Stimulated activated naive CD4-positive, alpha-beta T cell treated with Interleukin-2 at 50 U/mL for 16 hours (primary cell): ENCODE measurements around the gene OR13C5.
"Not testable (repeated sequence)": the region's sequence is repeated elsewhere in the genome, so short reads cannot be mapped to it uniquely, and the experiment has no call there.

Experiments used
- DNase-seq: peaks from one replicate; lab custom pipeline; 2025; lab: John Stamatoyannopoulos, UW

Gene OR13C5, protein sequence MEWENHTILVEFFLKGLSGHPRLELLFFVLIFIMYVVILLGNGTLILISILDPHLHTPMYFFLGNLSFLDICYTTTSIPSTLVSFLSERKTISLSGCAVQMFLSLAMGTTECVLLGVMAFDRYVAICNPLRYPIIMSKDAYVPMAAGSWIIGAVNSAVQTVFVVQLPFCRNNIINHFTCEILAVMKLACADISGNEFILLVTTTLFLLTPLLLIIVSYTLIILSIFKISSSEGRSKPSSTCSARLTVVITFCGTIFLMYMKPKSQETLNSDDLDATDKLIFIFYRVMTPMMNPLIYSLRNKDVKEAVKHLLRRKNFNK

GRCh38 chr9:104599313-104599712 lies at the start of gene OR13C5:
Gene OR13C5, minus strand, starts transcription at chr9:104599413. Its CDS starts 0 bp downstream, at chr9:104599413.
- not testable (repeated sequence) for DNase-seq

GRCh38 chr9:104635456-104635855 lies 36.2 kb upstream of the OR13C5 start:
- DNase-seq = no peak

DNA sequence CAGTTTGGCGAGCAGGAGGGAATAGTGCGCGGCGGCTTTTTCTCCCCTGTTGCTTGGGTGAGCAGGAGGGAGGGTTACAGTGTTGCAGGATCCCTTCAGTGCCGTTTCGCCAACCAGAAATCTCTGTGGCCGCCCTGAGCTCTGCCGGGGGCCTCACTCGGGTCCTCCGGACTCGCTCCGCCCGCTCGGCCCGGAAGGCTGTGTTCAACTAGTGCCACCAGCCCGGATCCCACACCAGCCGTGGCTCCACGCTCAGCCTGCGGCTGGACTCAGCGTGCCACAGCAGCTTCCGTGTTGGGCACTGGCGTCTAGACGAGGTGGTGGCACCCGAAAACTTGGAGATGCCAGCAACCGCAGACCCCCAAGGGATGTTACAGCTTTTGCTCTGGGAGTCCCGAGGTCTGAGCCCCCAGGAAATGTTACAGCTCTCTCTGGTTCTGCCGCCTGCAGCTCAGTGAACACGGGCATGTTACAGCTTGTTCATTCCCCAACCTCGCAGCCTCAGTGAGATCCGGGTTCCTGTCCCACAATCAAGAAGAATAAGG lies 34.8 kb upstream of the OR13C5 start:
- no peak for DNase-seq

- DNase-seq = not testable (repeated sequence)
These were observed 26.8 kb upstream of the OR13C5 start for GRCh38 chr9:104625964-104626363.

DNA sequence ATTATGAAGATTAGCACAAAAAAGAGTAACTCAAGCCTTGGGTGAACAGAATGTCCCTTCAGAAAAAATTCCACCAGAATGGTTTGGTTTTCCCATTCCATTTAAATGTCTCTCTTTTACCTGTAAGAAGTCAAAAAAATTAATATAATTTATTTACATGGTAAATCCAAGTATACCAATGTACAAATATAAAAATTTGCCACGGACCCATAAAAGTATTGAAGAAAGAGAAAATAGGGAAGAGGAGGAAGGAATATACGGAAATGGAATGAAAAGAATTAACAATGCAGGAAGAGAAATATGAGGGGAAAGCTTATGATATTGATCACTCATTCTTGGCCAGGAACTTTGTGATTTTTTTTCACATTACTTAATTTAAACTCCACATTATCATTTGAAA lies 18.9 kb upstream of the OR13C5 start, which contains the start of gene OR13C9:
OR13C9 (minus strand) TSS at position 101 of the 400 bp plus-strand sequence; CDS start at position 101, 0 bp downstream.
- DNase-seq = no peak

- DNase-seq = no peak
These were observed 18.2 kb upstream of the OR13C5 start for GRCh38 chr9:104617418-104617817.

- DNase-seq = no peak
These were observed 12.0 kb upstream of the OR13C5 start for GRCh38 chr9:104611213-104611612.

- DNase-seq = no peak
These were observed 9.1 kb upstream of the OR13C5 start for GRCh38 chr9:104608336-104608735.

DNA sequence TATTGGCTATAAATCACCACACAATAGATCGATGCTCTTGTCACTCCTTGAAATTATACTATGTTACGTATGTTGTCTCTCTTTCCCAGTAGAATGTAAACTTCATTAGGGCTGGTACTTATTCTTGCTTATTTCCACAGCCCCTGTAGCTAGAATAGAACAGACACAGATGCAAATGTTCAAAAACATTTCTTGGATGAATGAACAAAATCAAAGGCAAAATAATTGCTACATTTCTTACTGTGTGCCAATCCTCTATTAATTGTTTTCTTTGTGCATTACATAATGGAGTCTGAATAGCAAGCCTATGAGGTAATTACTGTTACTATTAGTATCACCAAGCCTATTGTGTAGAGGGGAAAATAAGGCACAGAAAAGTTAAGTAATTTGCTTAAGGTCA lies 6.9 kb upstream of the OR13C5 start:
- DNase-seq = no peak

DNA sequence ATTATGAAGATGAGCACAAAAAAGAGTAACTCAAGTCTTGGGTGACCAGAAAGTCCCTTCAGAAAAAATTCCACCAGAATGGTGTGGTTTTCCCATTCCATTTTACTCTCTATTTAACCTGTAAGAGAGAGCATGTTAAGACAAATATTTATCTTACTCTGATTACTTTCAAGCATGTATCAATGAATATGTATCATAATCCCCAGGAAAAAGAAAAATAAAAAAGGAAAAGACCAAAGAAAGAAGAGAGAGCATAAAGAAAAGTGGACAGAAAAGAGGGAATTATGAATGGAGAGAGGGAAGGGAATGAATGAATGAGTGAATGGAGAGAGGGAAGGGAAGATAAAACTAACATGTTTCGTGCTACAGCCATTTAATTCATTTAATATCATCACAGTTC lies 6.3 kb upstream of the OR13C5 start, which contains the start of gene OR13C2:
OR13C2 (minus strand) TSS at position 101 of the 400 bp plus-strand sequence; CDS start at position 101, 0 bp downstream.
- not testable (repeated sequence) for DNase-seq

- no peak for DNase-seq
These were observed 5.6 kb upstream of the OR13C5 start for GRCh38 chr9:104604801-104605200.

DNA sequence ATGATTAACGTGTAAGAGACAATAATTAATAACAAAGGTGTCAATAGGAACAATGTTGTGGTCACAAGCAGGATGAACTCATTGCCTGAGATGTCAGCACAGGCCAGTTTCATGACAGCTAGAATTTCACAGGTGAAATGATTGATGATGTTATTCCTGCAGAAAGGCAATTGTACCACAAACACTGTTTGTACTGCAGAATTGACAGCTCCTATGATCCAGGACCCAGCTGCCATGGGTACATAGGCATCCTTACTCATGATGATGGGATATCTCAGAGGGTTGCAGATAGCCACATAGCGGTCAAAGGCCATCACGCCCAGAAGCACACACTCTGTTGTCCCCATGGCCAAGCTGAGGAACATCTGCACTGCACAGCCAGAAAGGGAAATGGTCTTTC lies 464 bp downstream of the OR13C5 start:
- DNase-seq = not testable (repeated sequence)

DNA sequence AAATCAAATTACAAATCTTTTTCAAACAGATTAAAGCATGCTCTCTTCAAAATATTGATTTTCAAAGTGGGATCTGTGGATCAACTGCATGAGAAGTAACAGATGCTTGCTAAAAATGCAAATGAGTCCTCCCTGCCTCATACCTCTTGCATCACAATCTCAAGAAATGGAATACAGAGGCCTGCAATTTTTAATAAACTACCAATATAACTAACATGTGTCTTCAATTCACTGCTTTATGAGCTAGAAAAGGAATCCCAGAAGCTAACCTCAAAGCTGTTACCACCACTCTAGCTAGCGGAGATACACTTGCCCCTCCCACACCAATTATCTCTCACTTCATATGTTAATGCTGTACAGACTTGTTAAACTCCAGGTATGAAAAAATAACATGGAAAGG lies 9.6 kb downstream of the OR13C5 start:
- no peak for DNase-seq

- no peak for DNase-seq
These were observed 12.6 kb downstream of the OR13C5 start for GRCh38 chr9:104586496-104587180.

GRCh38 chr9:104580562-104580961 lies 18.7 kb downstream of the OR13C5 start:
- no peak for DNase-seq

GRCh38 chr9:104577263-104577662 lies 21.9 kb downstream of the OR13C5 start:
- DNase-seq = no peak

DNA sequence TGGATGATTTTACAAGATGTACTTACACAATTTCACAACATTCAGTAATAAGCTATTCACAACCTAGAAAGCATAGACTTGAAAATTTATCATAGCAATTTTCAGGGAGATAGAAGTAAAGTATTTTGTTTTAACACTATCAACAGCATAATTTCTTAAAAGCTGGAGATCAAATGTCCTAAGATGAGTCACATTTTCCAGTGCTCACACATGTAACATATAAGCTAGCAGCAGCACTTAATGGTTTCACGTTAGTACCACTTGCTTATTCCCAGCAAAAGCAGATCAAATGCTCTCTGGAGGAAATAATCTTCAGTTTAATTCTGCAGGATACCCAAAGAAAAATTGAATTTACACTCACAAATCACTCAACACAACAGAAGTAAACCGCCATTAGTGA lies 23.8 kb downstream of the OR13C5 start:
- no peak for DNase-seq

DNA sequence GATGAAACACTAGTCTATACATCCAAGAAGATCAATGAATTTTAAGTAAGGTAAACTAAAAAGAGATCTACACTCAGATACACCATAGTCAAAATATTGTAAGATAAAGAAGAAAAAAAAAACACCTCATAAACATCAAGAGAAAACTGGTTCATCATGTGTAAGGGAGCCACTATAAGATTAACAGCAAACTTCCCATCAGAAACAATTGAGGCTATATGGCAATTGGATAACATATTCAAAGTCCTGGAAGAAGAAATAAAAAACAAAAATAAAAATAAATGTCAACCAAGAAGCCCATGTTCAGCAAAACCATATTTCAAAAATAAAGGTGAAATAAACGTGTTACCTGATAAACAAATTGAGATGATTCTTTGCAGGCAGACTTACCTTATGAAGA lies 26.6 kb downstream of the OR13C5 start:
- DNase-seq = no peak

GRCh38 chr9:104568868-104569267 lies 30.3 kb downstream of the OR13C5 start, which contains the start of gene OR13C8:
Gene OR13C8, plus strand, starts transcription at chr9:104569168. Its CDS starts 0 bp downstream, at chr9:104569168.
- no peak for DNase-seq

DNA sequence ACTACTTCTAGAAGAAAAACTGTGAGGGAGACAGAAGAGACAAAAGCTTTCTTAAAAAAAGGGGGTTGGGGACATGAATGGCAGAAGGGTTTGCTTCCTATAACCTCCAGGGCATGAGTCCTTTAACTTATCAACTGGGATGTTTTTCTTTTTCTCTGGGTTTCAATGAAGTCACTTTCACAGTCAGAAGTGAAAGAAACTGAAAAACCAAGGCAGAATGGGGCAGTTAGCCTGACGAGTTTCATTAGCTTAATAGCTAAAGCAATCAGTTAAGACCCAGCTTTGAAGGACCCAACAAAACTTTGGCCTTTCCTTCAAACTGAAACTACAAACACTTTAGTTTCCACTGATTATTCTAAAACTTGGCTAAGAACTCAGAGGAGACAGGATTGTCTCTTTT lies 34.9 kb downstream of the OR13C5 start:
- no peak for DNase-seq

DNA sequence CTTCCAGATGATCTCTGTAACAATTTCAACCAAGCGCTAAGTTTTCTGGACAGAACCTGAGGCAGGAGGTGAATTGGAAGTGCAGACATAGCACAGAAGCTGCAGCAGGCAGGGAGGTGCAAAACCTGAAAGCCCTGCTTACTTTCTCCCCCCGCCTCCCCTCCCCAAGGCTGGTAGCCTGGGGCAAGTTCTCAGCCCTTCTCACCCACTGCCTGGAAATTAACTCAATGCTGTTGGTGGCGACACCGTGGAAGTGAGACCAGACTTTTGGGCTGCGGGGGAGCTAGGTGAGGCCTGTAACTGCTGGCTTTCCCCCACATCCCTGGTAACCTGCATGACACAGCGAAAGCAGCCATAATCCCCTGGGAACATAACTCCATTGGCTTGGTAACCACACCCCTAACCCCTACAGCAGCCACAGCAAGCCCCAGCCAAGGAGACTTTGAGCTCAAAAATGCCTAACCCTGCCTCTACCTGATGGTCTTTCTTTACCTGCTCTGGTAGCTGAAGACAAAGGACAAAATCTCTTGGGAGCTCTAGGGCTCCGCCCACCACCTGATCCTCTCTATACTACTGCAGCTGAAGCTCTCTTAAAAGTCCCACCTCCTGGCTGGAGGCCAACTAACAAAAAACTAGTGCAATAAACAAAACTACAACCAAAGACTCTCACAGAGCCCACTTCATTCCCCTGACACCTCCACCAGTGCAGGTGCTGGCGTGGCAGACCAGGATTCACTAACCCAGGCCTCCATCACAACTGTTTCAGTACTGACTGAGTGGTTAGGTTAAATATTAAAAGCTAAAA lies 42.2 kb downstream of the OR13C5 start:
- DNase-seq = no peak

GRCh38 chr9:104555521-104555920 lies 43.7 kb downstream of the OR13C5 start:
- no peak for DNase-seq
